Ramos (cell line): ENCODE measurements around the gene TANGO2.

Experiments used
- in situ Hi-C: fragments of 300-500 bp; cut with MboI; formaldehyde crosslinking; loops from one replicate; pipeline ENCODE4 v1.14.3; 2022; ENCODE audit warnings: low sequenced_read_pairs; ENCODE audit not compliant: unreplicated experiment

The TANGO2 gene

GRCh38 chr22:20096574-20097420, 75.9 kb downstream of the TANGO2 start:
- in situ Hi-C loops = no loop called here

DNA sequence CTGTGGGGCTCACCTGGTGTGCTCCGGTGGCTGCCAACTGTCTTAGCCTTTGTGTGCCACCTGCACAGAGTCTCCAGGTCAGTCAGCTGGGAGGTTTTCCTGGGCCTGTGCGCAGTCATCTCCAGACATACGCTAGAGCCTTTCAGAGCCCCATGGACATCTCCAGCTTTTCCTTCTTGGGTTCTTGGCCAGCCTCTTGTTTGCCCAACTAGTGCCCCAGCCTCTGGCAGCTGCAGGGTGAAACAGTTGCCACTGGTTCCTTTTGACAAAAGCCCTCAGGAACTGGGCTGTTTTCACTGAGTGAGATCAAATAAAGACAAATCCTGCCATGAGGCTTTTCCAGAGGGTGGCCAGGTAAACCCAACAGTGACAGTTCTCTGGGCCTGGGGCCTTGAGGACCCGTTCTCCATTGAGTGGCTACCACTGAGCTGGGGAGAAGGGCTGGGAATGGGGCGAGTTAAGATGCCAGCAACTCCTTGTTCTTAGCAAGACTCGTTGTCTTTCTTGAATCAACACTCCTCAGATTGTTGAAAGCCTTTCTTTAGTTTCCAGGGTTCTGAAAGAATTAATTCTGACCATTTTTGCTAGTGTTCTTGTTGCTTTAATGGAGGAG, 78.3 kb downstream of the TANGO2 start:
- in situ Hi-C loops = no loop called here

- in situ Hi-C loops = no loop called here
Observed at GRCh38 chr22:20101638-20102037, 80.7 kb downstream of the TANGO2 start.

DNA sequence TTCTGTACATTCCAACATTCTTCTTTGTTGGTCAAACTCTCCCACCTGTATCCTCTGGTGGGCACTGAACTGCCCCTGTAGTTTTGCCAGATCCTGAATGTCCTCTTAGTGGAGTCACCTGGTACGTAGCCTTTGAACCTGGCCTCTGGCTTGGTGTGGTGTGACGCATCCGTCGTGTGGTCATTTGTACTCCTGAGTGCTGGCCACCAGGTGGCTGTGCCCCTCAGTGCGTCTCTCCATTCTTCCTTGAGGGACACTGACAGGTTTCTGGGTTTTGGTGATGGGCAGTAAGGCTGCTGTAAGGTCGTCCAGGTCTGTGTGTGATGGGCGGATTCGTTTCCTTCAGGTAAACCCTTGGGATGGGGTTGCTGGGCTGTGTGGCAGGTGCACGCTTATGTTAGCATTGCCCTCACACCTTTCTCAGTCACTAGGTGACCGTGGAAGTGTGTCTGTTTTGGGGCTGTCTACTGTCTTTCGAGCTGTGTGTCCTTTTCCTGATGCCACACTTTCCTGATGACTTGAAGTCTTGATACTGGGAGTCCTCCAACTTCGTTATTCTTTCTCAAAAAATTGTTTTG, 81.4 kb downstream of the TANGO2 start:
- in situ Hi-C loops = no loop called here

- in situ Hi-C loops = no loop called here
Observed at GRCh38 chr22:20105456-20106204, 84.7 kb downstream of the TANGO2 start.

DNA sequence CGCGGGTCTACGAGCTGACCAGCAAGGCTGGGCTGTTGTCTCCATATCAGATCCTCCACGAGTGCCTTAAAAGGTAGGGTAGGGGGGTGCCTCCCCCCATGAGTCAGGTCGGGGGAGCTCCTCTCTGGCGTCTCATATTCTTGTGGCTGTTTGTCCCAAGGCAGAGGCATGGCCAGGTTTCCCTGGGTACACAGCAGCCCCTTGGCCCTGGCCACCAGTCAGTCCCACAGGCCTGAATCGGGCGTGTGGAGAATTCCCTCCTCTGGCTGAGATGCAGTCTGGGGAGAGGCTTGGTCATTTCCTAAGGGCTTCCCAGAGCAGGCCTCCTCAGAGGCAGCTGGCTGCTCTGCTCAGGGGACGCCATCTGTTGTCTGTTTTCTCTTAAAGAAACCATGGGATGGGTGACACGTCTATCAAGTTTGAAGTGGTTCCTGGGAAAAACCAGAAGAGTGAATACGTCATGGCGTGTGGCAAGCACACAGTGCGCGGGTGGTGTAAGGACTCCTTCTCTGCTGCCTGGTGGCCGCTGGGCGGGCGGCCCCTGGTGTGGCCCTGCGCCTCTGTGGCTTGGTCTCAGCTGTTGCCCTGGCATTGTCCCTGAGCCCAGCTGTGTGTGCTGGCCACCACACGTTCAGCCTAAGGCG, 85.4 kb downstream of the TANGO2 start:
- in situ Hi-C loops = no loop called here

DNA sequence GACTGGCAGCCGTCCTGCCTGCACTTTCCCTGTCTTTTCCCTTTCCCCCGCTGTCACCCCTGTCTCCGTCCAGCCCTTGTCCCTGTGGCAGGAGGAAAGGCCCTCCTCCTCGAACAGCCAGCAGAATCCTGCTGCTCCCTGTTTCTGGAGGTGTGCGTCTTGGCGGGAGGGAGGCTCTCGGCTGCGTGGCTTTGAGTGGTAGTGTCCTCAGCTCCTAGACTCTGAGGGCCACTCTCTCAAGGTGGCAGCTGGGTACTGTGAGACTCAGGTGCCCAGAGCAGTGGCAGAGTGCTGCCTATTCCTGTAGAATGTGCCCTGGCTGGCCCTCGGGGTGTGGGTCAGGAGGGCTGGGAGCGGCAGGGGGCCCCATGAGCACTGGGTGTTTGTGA, 85.9 kb downstream of the TANGO2 start:
- in situ Hi-C loops = no loop called here

DNA sequence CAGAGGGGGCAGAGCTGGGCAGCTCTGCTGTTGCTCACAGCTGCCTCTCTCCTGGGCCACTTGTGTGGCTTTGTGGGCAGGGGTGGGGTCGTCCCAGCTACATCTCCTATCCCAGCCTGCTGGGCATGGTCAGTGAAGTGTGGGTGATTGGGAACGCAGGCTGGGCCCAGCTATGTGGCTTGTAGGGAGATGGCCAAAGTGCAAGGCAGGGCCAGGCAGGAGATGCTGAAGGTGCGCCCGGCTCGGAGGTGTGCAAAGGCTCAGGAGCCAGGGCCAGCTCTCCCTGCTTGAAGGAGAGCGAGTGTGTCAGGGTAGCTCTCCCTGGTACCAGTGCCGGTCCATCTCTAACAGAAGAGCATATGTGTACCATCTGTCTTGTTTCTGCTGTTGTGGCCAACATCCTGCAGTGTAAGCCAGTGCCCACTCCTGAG, 86.6 kb downstream of the TANGO2 start:
- in situ Hi-C loops = no loop called here

DNA sequence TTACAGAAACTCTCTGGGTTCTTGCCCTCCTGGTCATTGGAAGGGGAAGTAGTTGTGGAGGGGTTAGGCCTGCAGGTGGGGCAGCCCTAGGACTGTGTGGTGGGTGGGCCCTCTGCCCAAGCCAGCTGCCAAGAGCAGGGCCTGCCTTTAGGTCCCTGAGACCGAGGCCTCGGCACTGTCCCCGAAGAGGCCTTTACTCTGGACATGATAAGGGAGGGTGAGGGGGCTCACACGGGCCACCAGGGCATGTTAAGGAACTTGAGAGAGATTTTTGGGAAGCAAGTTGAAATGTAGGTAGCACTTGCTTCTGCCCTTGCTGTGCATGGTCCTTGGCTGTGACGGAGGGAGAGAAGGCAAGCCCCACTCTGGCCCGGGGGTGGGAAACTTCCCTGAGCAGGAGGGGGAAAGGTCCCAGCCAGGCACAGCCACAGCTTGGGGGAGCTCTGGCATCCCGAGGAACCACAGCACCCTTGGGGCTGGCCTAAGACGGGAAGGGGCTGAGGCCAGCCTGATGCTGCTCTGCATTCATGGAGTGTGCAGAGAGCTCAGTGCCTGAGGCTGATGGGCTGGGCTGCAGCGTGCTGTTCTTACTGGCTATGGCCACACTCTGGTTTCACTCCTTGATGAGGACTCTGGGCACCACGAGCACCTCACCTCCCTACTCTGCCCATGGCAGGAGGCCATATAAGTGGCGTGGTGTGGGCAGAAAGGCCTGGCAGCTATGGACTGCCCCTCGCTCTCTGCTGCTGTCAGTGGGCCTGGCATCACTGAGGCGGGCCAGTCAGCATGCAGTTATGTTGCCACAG, 87.2 kb downstream of the TANGO2 start:
- in situ Hi-C loops = no loop called here

GRCh38 chr22:20108757-20109230, 87.9 kb downstream of the TANGO2 start:
- in situ Hi-C loops = no loop called here

GRCh38 chr22:20109411-20110358, 88.8 kb downstream of the TANGO2 start:
- in situ Hi-C loops = no loop called here

- in situ Hi-C loops = no loop called here
Observed at GRCh38 chr22:20110359-20110985, 89.6 kb downstream of the TANGO2 start.

DNA sequence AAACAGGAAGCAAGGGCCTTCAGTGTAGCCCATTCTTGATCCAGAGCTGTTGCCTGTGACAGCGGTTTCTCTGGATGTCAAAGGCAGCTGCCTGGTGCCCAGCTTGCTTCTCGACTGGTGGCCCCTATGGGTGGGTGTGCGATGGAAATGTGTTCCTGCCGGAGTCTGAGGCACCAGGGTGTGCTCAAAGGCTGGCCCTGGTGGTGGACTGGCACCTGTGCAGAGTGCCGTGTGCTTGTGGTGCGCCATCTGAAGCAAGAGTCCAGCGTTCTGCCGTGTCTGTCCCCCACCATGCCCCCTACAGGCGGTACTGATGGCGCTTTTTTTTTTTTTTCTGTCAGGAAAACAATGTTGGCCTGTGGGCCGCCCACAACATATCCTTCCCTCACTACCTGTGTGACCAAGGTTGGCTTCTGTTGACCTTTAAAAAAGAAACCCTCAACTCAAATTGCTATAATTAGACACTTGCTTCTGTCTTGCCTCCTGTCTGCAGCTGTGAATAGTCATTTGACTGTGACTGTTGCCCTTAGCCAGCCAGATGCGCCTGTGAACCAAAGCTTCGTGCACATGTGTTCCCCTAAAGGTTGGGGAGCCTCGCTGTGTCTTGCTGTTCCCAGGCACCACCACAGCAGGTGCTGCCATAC, 90.3 kb downstream of the TANGO2 start:
- in situ Hi-C loops = no loop called here

GRCh38 chr22:20111689-20112622, 91.0 kb downstream of the TANGO2 start:
- in situ Hi-C loops = no loop called here

DNA sequence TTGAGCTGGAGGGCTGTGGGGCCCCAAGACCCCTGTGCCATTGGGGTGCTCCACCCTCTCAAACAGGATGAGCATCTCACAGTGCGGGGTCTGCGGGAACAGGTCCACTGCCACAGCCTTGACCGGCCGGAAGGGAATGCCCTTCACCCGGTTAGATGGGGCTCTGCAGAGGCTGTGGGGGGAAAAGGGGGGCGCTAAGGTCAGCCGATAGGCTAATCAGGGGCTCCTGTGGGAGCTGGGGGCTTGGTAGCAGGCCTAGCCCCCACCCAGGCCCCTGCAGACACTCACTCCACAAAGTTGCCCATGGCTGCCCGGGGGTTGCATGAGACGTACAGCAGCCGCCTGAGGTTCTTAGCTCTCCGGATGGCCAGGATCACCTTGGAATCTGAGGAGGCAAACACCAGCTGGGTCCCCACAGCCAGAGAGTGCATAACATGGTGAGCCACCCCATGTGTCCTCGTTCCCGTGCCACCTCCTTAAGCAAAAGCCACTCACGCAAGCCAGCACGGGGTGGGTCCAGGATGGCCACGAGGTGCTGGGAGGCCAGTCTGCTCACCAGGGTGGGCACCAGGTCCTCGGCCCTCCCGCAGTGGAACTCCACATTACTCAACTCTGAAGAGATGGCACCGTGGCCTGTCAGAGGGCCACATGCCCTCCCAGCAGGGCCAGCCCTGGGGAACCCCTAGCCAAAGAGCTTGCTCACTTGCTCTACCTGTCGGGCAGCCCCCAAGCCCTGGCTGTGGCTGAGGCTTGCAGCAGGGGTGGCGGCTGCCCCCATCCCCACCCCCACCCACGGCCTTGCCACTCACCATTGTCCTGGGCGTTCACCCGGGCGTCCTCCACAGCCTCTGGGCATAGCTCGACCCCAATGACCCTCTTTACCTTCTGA, 92.0 kb downstream of the TANGO2 start:
- in situ Hi-C loops = no loop called here
